Tibial nerve (tissue), 4 donors: ENCODE measurements around the gene SMYD3. TPM values are rescaled to one million over a fixed set of nuclear protein-coding genes. Genes with fewer than 3 reads are reported as not detected.
"Not testable (repeated sequence)": the region's sequence is repeated elsewhere in the genome, so short reads cannot be mapped to it uniquely, and the experiment has no call there.

Experiments used
- DNase-seq, 2 donors: peaks; one replicate each; pipeline ENCODE4 v3.0.0-alpha.2; 2019; ENCODE audit warnings: low spot score in 2 of 2
- H3K27ac ChIP-seq, 4 donors: fragments of 200-600 bp; sonication (generic) in 3 of 4; one replicate each; pipeline ENCODE4 v1.5.1; 2017 to 2019; ENCODE audit warnings: mild to moderate bottlenecking in 1 of 4
- H3K27me3 ChIP-seq, 2 donors: fragments of 200-600 bp; sonication (generic) in 1 of 2; one replicate each; pipeline versions ENCODE4 v1.5.1 to v1.6.0; 2017 to 2019
- H3K36me3 ChIP-seq, 3 donors: fragments of 200-600 bp; sonication (generic); one replicate each; pipeline ENCODE4 v1.5.1; 2018 to 2019
- H3K4me1 ChIP-seq, 4 donors: fragments of 200-600 bp; sonication (generic) in 3 of 4; one replicate each; pipeline ENCODE4 v1.5.1; 2017 to 2019
- H3K4me3 ChIP-seq, 4 donors: fragments of 200-600 bp; sonication (generic) in 3 of 4; one replicate each; pipeline ENCODE4 v1.5.1; 2017 to 2019; ENCODE audit warnings: mild to moderate bottlenecking in 1 of 4, moderate library complexity in 1 of 4
- H3K9me3 ChIP-seq, 4 donors: fragments of 200-600 bp; sonication (generic) in 3 of 4; one replicate each; pipeline ENCODE4 v1.5.1; 2017 to 2019
- CTCF ChIP-seq, 5 experiments: fragments of 200-600 bp in 3 of 5; fragments of 450-650 bp in 2 of 5; sonication (generic) in 3 of 5; IDR thresholded peaks; one replicate each; pipeline ENCODE4 v1.5.1; 2016 to 2019; ENCODE audit warnings: antibody characterized with exemption in 5 of 5, mild to moderate bottlenecking in 3 of 5, moderate library complexity in 2 of 5
- EP300 ChIP-seq, 2 donors: sonication (generic); formaldehyde crosslinking; IDR thresholded peaks; one replicate each; pipeline ENCODE4 v1.6.1; 2017; ENCODE audit warnings: antibody characterized with exemption in 2 of 2, mild to moderate bottlenecking in 1 of 2
- POLR2A ChIP-seq, 2 donors: fragments of 450-650 bp; IDR thresholded peaks; one replicate each; pipeline ENCODE4 v1.6.1; 2017; ENCODE audit warnings: antibody characterized with exemption in 2 of 2, mild to moderate bottlenecking in 2 of 2, moderate library complexity in 2 of 2
- WGBS, 2 donors: methylation state at CpG; one replicate each; pipeline ENCODE4 v1.1.5; 2018; 5-methylcytosine and 5-hydroxymethylcytosine counted together
- total RNA-seq, 4 donors: library from RNA; depleted of rRNA; stranded (reverse); fragments of >200 nt; gene quantifications; one replicate each; pipeline ENCODE4 v1.1.0, GENCODE V29; 2016

The SMYD3 gene
- total RNA-seq, 4 donors from 2014 or later = 22.2 to 30.3 (median 27.0) TPM

GRCh38 chr1:246324711-246325110, 182.4 kb downstream of the SMYD3 start:
- TF ChIP-seq CTCF (IDR thresholded peaks at IDR 0.05) (no peak), EP300 (IDR thresholded peaks at IDR 0.05) (no peak), POLR2A (IDR thresholded peaks at IDR 0.05) (no peak)
- H3K36me3 ChIP-seq = peaks cover 0 to 2% (median 0%) of the 10 kb centered on the region in 3 donors
- H3K27ac ChIP-seq = no peak overlapping the region
- 81 to 89% methylated on average over 4 to 5 of the region's 12 CpGs for WGBS, 2 donors
- H3K4me3 ChIP-seq = no peak overlapping the region
- H3K4me1 ChIP-seq = peaks cover 0 to 11% (median 0%) of the 10 kb centered on the region in 4 donors
- H3K9me3 ChIP-seq = no peaks in the 10 kb centered on the region
- no peak for DNase-seq
- no peaks in the 10 kb centered on the region for H3K27me3 ChIP-seq

DNA sequence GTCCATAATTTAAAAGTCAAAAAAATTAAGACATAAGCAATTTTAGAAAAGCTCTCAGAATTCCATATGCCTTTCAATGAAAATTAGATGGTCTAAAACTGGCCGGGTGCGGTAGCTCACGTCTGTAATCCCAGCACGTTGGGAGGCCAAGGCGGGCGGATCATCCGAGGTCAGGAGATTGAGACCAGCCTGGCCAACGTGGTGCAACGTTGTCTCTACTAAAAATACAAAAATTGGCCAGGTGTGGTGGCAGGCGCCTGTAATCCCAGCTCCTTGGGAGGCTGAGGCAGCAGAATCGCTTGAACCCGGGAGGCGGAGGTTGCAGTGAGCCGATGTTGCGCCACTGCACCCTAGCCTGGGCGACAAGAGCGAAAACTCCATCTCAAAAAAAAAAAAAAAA, 183.0 kb downstream of the SMYD3 start:
- not testable (repeated sequence) for H3K27me3 ChIP-seq, H3K36me3 ChIP-seq, H3K9me3 ChIP-seq, H3K27ac ChIP-seq, H3K4me3 ChIP-seq, DNase-seq
- H3K4me1 ChIP-seq = peaks cover 0 to 14% (median 0%) of the 10 kb centered on the region in 4 donors
- 96 to 98% methylated on average over 17 of the region's 17 CpGs for WGBS, 2 donors

DNA sequence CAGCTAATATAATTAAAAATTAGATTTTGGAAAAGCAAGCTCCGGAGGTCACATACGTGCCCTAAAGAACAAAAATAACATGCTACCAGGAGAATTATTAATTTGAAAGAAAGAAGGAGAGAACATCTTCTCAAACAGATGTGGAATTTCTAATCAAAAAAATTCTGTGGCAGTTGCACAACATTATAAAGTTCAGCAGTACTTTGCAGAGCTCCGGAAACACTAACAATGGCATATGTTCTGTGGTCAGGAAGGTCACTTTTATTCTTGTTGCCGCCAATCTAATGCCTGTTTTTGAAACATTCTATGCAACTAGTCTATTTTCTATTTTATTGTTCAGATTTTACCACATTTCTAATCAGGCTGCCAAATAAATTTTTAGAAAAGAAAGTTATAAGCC, 186.8 kb downstream of the SMYD3 start:
- no peak overlapping the region for H3K27ac ChIP-seq
- H3K36me3 ChIP-seq = no peaks in the 10 kb centered on the region
- no peak for DNase-seq
- no peaks in the 10 kb centered on the region for H3K9me3 ChIP-seq
- 24 to 30% methylated on average over 4 of the region's 4 CpGs for WGBS, 2 donors
- TF ChIP-seq POLR2A (IDR thresholded peaks at IDR 0.05) = no peak
- no peak for TF ChIP-seq EP300 (IDR thresholded peaks at IDR 0.05)
- no peak for TF ChIP-seq CTCF (IDR thresholded peaks at IDR 0.05)
- H3K4me1 ChIP-seq = peaks cover 0 to 14% (median 0%) of the 10 kb centered on the region in 4 donors
- no peaks in the 10 kb centered on the region for H3K27me3 ChIP-seq
- no peak overlapping the region for H3K4me3 ChIP-seq

GRCh38 chr1:246319083-246319714, 187.9 kb downstream of the SMYD3 start:
- WGBS, 2 donors = 72 to 76% methylated on average over 5 of the region's 5 CpGs
- TF ChIP-seq POLR2A (IDR thresholded peaks at IDR 0.05) = no peak
- no peak for TF ChIP-seq EP300 (IDR thresholded peaks at IDR 0.05)
- no peak for TF ChIP-seq CTCF (IDR thresholded peaks at IDR 0.05)
- Histone ChIP-seq H3K4me1 (peaks cover 0 to 14% (median 0%) of the 10 kb centered on the region in 4 donors), H3K9me3 (no peaks in the 10 kb centered on the region), H3K27me3 (no peaks in the 10 kb centered on the region), H3K36me3 (no peaks in the 10 kb centered on the region), H3K4me3 (no peak overlapping the region), H3K27ac (no peak overlapping the region)
- DNase-seq = no peak

DNA sequence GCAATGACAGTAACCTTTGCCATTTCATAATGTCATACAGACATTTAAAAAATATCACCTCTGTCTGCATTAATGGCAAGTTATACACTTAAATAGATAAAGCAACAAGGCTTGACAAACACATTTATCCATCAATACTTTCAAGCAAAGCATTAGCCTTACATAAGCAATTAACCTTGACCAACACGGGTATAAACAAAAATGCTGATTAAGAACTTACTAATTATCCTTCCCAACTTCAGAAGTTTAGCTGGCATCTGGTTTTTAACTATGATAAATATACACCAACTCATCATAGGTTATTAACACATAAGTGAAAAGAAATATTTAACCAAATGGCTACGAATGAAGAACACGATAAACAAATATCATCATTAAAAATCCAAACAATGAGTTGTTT, 188.5 kb downstream of the SMYD3 start:
- Histone ChIP-seq H3K27ac (no peak overlapping the region), H3K4me1 (peaks cover 0 to 14% (median 0%) of the 10 kb centered on the region in 4 donors), H3K36me3 (no peaks in the 10 kb centered on the region), H3K4me3 (no peak overlapping the region), H3K9me3 (no peaks in the 10 kb centered on the region), H3K27me3 (no peaks in the 10 kb centered on the region)
- no peak for DNase-seq
- no peak for TF ChIP-seq EP300 (IDR thresholded peaks at IDR 0.05)
- no peak for TF ChIP-seq POLR2A (IDR thresholded peaks at IDR 0.05)
- TF ChIP-seq CTCF (IDR thresholded peaks at IDR 0.05) = no peak
- 79% methylated on average over 3 of the region's 3 CpGs for WGBS, 2 donors

- Histone ChIP-seq H3K27me3 (no peaks in the 10 kb centered on the region), H3K27ac (no peak overlapping the region), H3K4me3 (no peak overlapping the region), H3K4me1 (peaks cover 0 to 14% (median 0%) of the 10 kb centered on the region in 4 donors), H3K36me3 (no peaks in the 10 kb centered on the region), H3K9me3 (no peaks in the 10 kb centered on the region)
- no peak for DNase-seq
- no peak for TF ChIP-seq CTCF (IDR thresholded peaks at IDR 0.05)
- no peak for TF ChIP-seq EP300 (IDR thresholded peaks at IDR 0.05)
- TF ChIP-seq POLR2A (IDR thresholded peaks at IDR 0.05) = no peak
Measured at GRCh38 chr1:246318036-246318359, 189.1 kb downstream of the SMYD3 start.
